ENCODE results near the gene ARHGEF10L. TPM values are rescaled to one million over a fixed set of nuclear protein-coding genes. Genes with fewer than 3 reads are reported as not detected.

ARHGEF10L gene
- total RNA-seq, 1 donor from 2014 or later, result 55.6 TPM

Other genes starting within 250 kb of the ARHGEF10L start
- gene PADI4, start 231.5 kb upstream of the ARHGEF10L start, total RNA-seq, result 0.48 TPM
- gene PADI6, start 167.5 kb upstream of the ARHGEF10L start, total RNA-seq, result not detected
- 11.3 TPM for gene RCC2, start 100.0 kb upstream of the ARHGEF10L start, total RNA-seq
- not detected for gene ACTL8, start 215.6 kb downstream of the ARHGEF10L start, total RNA-seq